Esophagus squamous epithelium (tissue), 4 donors: ENCODE results near the gene TAPT1.

Experiments used
- CTCF ChIP-seq, 6 experiments: fragments of 450-650 bp in 4 of 6; fragments of 200-600 bp in 2 of 6; sonication (generic) in 2 of 6; IDR thresholded peaks; one replicate each; pipeline ENCODE4 v1.5.1; 2016 to 2019; ENCODE audit warnings: antibody characterized with exemption in 6 of 6, mild to moderate bottlenecking in 4 of 6, moderate library complexity in 4 of 6
- POLR2A ChIP-seq, 4 donors: fragments of 450-650 bp; IDR thresholded peaks; one replicate each; pipeline ENCODE4 v1.6.1; 2017; ENCODE audit warnings: antibody characterized with exemption in 4 of 4, mild to moderate bottlenecking in 4 of 4, moderate library complexity in 3 of 4

GRCh38 chr4:16165931-16166330, 60.3 kb downstream of the TAPT1 start:
- TF ChIP-seq CTCF (IDR thresholded peaks at IDR 0.05) (no peak), POLR2A (IDR thresholded peaks at IDR 0.05) (no peak)
